Mammary epithelial cell (primary cell): Measurements from ENCODE around the gene DDX60.

Source experiments
- EZH2 ChIP-seq: IDR thresholded peaks from 2 replicates; pipeline ENCODE4 v1.6.1; 2012; ENCODE audit warnings: low read length, inconsistent platforms, borderline replicate concordance
- TF ChIP-seq, protein P1 (sequence below), 2 donors: IDR thresholded peaks in 1 of 2; conservative IDR thresholded peaks in 1 of 2; 2 replicates each; pipeline ENCODE4 v1.5.1; 2011 to 2012; ENCODE audit warnings: inconsistent platforms in 2 of 2, low read length in 2 of 2, mild to moderate bottlenecking in 2 of 2, control low read depth in 1 of 2, low read depth in 1 of 2; ENCODE audit not compliant: insufficient read depth in 1 of 2; ENCODE audit errors: extremely low read depth in 1 of 2

DNA sequence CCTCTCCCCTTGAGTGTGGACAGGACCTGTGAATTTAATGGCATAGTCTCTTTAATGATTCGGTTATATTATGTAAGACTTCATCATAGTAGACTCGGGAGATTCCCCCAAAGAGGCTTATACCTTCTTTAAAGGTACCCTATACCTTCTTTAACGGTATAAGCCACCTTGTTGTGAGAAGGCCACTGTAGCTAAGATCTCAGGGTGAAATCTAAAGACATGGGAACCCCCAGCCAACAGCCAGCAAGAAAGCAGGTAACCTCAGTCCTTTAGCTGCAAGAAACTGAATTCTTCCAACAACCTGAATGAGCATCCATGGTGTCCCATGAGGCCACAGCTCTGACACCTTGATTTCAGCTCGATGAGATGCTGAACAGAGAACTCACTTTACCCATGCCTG, 931 bp downstream of the DDX60 start:
- TF ChIP-seq, protein P1, sequence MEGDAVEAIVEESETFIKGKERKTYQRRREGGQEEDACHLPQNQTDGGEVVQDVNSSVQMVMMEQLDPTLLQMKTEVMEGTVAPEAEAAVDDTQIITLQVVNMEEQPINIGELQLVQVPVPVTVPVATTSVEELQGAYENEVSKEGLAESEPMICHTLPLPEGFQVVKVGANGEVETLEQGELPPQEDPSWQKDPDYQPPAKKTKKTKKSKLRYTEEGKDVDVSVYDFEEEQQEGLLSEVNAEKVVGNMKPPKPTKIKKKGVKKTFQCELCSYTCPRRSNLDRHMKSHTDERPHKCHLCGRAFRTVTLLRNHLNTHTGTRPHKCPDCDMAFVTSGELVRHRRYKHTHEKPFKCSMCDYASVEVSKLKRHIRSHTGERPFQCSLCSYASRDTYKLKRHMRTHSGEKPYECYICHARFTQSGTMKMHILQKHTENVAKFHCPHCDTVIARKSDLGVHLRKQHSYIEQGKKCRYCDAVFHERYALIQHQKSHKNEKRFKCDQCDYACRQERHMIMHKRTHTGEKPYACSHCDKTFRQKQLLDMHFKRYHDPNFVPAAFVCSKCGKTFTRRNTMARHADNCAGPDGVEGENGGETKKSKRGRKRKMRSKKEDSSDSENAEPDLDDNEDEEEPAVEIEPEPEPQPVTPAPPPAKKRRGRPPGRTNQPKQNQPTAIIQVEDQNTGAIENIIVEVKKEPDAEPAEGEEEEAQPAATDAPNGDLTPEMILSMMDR (conservative IDR thresholded peaks at IDR 0.05 in 1 of 2, IDR thresholded peaks at IDR 0.05 in 1 of 2; ENCODE audit: extremely low read depth in 1 of 2, insufficient read depth in 1 of 2, low read depth in 1 of 2, low read length in 2 of 2) = no peak
- TF ChIP-seq EZH2 = no peak
